Right atrium auricular region (tissue), 2 donors: ENCODE data around the gene STOML1. TPM values are rescaled to one million over a fixed set of nuclear protein-coding genes. Genes with fewer than 3 reads are reported as not detected.
"Not testable (repeated sequence)": the region's sequence is repeated elsewhere in the genome, so short reads cannot be mapped to it uniquely, and the experiment has no call there.

Experiments
- DNase-seq: peaks from one replicate; pipeline ENCODE4 v3.0.0-alpha.2; 2019; ENCODE audit warnings: low spot score
- H3K27ac ChIP-seq, 2 donors: fragments of 200-600 bp; sonication (generic); 1 replicate in 1 of 2; 2 replicates in 1 of 2; pipeline ENCODE4 v1.5.1; 2016 to 2019
- H3K27me3 ChIP-seq, 2 donors: fragments of 200-600 bp; sonication (generic); one replicate each; pipeline versions ENCODE4 v1.5.1 to v1.6.0; 2017 to 2019
- H3K36me3 ChIP-seq: fragments of 200-600 bp; sonication (generic); one replicate; pipeline ENCODE4 v1.5.1; 2016
- H3K4me1 ChIP-seq, 2 donors: fragments of 200-600 bp; sonication (generic); one replicate each; pipeline versions ENCODE4 v1.5.1 to v1.6.0; 2017 to 2019
- H3K4me3 ChIP-seq, 2 donors: fragments of 200-600 bp; sonication (generic); 1 replicate in 1 of 2; 2 replicates in 1 of 2; pipeline ENCODE4 v1.5.1; 2017 to 2019; ENCODE audit warnings: mild to moderate bottlenecking in 1 of 2, moderate library complexity in 1 of 2
- H3K9me3 ChIP-seq, 2 donors: fragments of 200-600 bp; sonication (generic); one replicate each; pipeline ENCODE4 v1.5.1; 2019
- CTCF ChIP-seq, 2 donors: fragments of 200-600 bp; sonication (generic); IDR thresholded peaks; one replicate each; pipeline ENCODE4 v1.5.1; 2019; ENCODE audit warnings: antibody characterized with exemption in 2 of 2
- total RNA-seq, 2 donors: library from RNA; depleted of rRNA; stranded (reverse); fragments of >200 nt; gene quantifications; one replicate each; pipeline ENCODE4 v1.1.0, GENCODE V29; 2016

The STOML1 gene
- total RNA-seq, 2 donors from 2014 or later: 11.8 to 23.5 TPM

- peak; percentile 89 for DNase-seq
- Histone ChIP-seq H3K4me1 (peaks cover 0 to 6% of the 10 kb centered on the region in 2 donors), H3K27ac (no peak overlapping the region), H3K9me3 (no peaks in the 10 kb centered on the region), H3K36me3 (no peaks in the 10 kb centered on the region), H3K4me3 (no peak overlapping the region), H3K27me3 (no peaks in the 10 kb centered on the region)
- peak; percentile 88 to 96 for TF ChIP-seq CTCF (IDR thresholded peaks at IDR 0.05)
Measured at GRCh38 chr15:73964736-73965093, 27.4 kb downstream of the STOML1 start.

- Histone ChIP-seq H3K27ac (no peak overlapping the region), H3K4me3 (no peak overlapping the region), H3K27me3 (no peaks in the 10 kb centered on the region), H3K9me3 (no peaks in the 10 kb centered on the region), H3K36me3 (no peaks in the 10 kb centered on the region), H3K4me1 (peaks cover 0 to 7% of the 10 kb centered on the region in 2 donors)
- no peak for DNase-seq
- no peak for TF ChIP-seq CTCF (IDR thresholded peaks at IDR 0.05)
Measured at GRCh38 chr15:73962433-73962832, 29.7 kb downstream of the STOML1 start.

GRCh38 chr15:73960472-73961070, 31.5 kb downstream of the STOML1 start:
- not testable (repeated sequence) for H3K27ac ChIP-seq, H3K9me3 ChIP-seq, H3K36me3 ChIP-seq, H3K4me3 ChIP-seq, DNase-seq, H3K27me3 ChIP-seq
- peaks cover 0 to 26% of the 10 kb centered on the region in 2 donors for H3K4me1 ChIP-seq

- TF ChIP-seq CTCF (IDR thresholded peaks at IDR 0.05): no peak
- no peak for DNase-seq
- Histone ChIP-seq H3K27ac (no peak overlapping the region), H3K27me3 (no peaks in the 10 kb centered on the region), H3K4me3 (no peak overlapping the region), H3K36me3 (no peaks in the 10 kb centered on the region), H3K4me1 (peaks cover 0 to 22% of the 10 kb centered on the region in 2 donors), H3K9me3 (no peaks in the 10 kb centered on the region)
Measured at GRCh38 chr15:73959801-73960200, 32.3 kb downstream of the STOML1 start.

DNA sequence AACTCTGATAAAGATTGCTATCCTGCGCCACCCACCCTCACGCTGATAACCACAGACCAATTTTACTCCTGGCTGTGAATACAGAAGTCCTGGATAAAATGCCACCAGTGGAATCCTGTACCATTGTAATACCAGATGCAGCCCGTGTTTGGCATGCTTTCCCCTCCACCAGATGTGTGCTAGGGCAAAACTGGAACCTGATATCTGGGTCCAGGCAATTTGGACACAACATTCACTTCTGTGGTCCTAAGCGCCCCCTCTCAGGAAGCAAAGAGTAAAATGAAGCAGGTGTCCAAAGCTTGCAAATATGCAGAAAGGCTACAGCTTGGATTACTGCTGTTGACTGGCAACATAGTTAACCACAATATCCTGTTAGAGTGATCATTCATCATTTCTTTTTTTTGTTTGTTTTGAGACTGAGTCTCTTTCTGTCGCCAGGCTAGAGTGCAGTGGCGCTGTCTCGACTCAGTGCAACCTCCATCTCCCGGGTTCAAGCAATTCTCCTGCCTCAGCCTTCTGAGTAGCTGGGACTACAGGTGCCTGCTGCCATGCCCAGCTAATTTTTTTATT, 33.0 kb downstream of the STOML1 start:
- Histone ChIP-seq H3K4me3 (no peak overlapping the region), H3K27ac (no peak overlapping the region), H3K27me3 (no peaks in the 10 kb centered on the region), H3K4me1 (peaks cover 0 to 20% of the 10 kb centered on the region in 2 donors), H3K9me3 (no peaks in the 10 kb centered on the region), H3K36me3 (no peaks in the 10 kb centered on the region)
- TF ChIP-seq CTCF (IDR thresholded peaks at IDR 0.05): no peak
- DNase-seq: no peak

DNA sequence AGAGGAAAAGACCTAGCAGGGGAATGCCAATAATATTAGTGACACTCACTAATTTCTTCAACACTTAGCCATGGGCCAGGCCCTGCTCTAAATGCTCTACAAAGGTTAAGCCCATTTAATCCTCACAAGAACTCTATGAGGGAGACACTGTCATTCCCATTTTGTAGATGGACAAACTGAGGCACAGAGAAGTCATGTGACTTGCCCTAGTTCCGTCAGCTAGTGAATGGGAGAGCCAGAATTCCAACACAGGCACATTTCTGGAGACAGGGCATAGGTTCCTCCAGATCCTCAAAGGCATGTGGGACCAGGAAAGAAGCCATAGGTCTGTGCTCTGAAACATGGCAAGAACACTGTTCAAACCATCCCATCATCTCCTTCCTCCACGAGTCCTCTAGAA, 34.3 kb downstream of the STOML1 start:
- no peaks in the 10 kb centered on the region for H3K9me3 ChIP-seq
- H3K27me3 ChIP-seq: no peaks in the 10 kb centered on the region
- H3K4me1 ChIP-seq: peaks cover 0 to 31% of the 10 kb centered on the region in 2 donors
- H3K36me3 ChIP-seq: no peaks in the 10 kb centered on the region
- no peak for TF ChIP-seq CTCF (IDR thresholded peaks at IDR 0.05)
- no peak overlapping the region for H3K27ac ChIP-seq
- DNase-seq: no peak
- no peak overlapping the region for H3K4me3 ChIP-seq
